SK-N-SH (cell line): ENCODE data around the gene ARPC4.
A peak's percentile ranks its signal among the peaks of the same experiment; 100 is the strongest.

Experiments used
- CTCF ChIP-seq: fragments of 200-600 bp; sonication (generic); IDR thresholded peaks from 2 replicates; pipeline ENCODE4 v1.6.1; 2017; ENCODE audit warnings: antibody characterized with exemption, mild to moderate bottlenecking, moderate library complexity
- EP300 ChIP-seq, 2 experiments: IDR thresholded peaks; 2 replicates each; pipeline versions ENCODE4 v1.4.0 to v1.6.1; 2012; ENCODE audit warnings: borderline replicate concordance in 1 of 2, low read depth in 1 of 2, low read length in 1 of 2
- EZH2phosphoT487 ChIP-seq: fragments of 200-600 bp; sonication (generic); IDR thresholded peaks from 2 replicates; pipeline ENCODE4 v1.6.1; 2017; ENCODE audit warnings: low read depth, mixed run types, mild to moderate bottlenecking, antibody characterized with exemption, moderate library complexity, borderline replicate concordance
- IRF3 ChIP-seq: fragments of 150-350 bp; IDR thresholded peaks from 2 replicates; pipeline ENCODE4 v1.6.1; 2016; ENCODE audit warnings: mild to moderate bottlenecking, low read depth, low read length
- POLR2AphosphoS5 ChIP-seq: IDR thresholded peaks from 2 replicates; pipeline ENCODE4 v1.6.1; 2012; ENCODE audit warnings: low read depth, low read length
- RAD21 ChIP-seq: IDR thresholded peaks from 2 replicates; pipeline ENCODE4 v1.6.1; 2012; ENCODE audit warnings: mild to moderate bottlenecking, low read length
- REST ChIP-seq: IDR thresholded peaks from 2 replicates; pipeline ENCODE4 v1.6.1; 2012; ENCODE audit warnings: mild to moderate bottlenecking, low read depth, low read length, moderate library complexity
- RFX5 ChIP-seq: IDR thresholded peaks from 2 replicates; pipeline ENCODE4 v1.6.1; 2012; ENCODE audit warnings: mild to moderate bottlenecking, improper control_type of control experiment, low read length
- RXRA ChIP-seq: IDR thresholded peaks from 2 replicates; pipeline ENCODE4 v1.4.0; 2012; ENCODE audit warnings: low read depth, mild to moderate bottlenecking, borderline replicate concordance
- TAF1 ChIP-seq: IDR thresholded peaks from 2 replicates; pipeline ENCODE4 v1.6.1; 2012; ENCODE audit warnings: low read depth, mild to moderate bottlenecking, low read length, moderate library complexity, borderline replicate concordance
- TEAD4 ChIP-seq: IDR thresholded peaks from 2 replicates; pipeline ENCODE4 v1.4.0; 2012; ENCODE audit warnings: mild to moderate bottlenecking, borderline replicate concordance; ENCODE audit not compliant: insufficient read depth
- USF2 ChIP-seq: fragments of 150-350 bp; IDR thresholded peaks from 2 replicates; pipeline ENCODE4 v1.6.1; 2017; ENCODE audit warnings: antibody characterized with exemption, low read length, low read depth, borderline replicate concordance
- ZBTB33 ChIP-seq: IDR thresholded peaks from 2 replicates; pipeline ENCODE4 v1.4.0; 2012; ENCODE audit warnings: low read depth, borderline replicate concordance

GRCh38 chr3:9786825-9787669 is 5.8 kb upstream of the ARPC4 start:
- peak; percentile 66 for TF ChIP-seq CTCF
- no peak for TF ChIP-seq REST
- no peak for TF ChIP-seq RXRA
- no peak for TF ChIP-seq POLR2AphosphoS5
- TF ChIP-seq IRF3, result no peak
- no peak for TF ChIP-seq TEAD4
- TF ChIP-seq USF2, result no peak
- no peak for TF ChIP-seq TAF1
- no peak for TF ChIP-seq RFX5
- TF ChIP-seq ZBTB33, result no peak
- no peak for TF ChIP-seq EP300 (IDR thresholded peaks at IDR 0.05; ENCODE audit: borderline replicate concordance in 1 of 2, low read depth in 1 of 2, low read length in 1 of 2)
- TF ChIP-seq EZH2phosphoT487, result no peak
- no peak for TF ChIP-seq RAD21
